GM19035 (cell line): Measurements from ENCODE around the gene ZP1.

ENCODE experiments used
- ATAC-seq: cut with Tn5 transposase; IDR thresholded peaks from one replicate; pipeline ENCODE4 v1.9.1; 2021; ENCODE audit not compliant: unreplicated experiment

ZP1 gene

GRCh38 chr11:60844045-60844869, 23.1 kb upstream of the ZP1 start:
- ATAC-seq, result no peak

GRCh38 chr11:60844870-60845221, 22.5 kb upstream of the ZP1 start:
- ATAC-seq, result no peak

DNA sequence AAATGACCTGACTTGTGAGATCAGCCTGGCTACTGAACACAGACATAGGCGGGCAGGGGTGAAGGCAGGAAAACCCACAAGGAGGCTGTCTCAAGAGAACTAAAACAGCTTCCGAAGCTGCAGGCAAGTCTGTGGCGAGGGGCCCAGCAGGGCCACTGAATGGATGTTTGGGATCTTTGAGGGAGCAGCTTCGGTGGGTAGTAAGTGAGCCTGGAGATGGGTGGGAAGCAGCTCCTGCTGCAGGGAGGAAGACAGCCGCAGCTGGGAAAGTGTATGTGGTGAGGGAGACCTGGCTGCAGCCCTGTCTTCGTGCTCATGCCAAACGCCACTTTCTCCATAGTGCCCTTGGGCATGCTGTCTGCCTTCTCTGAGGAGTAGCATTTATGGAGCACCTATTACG, 22.0 kb upstream of the ZP1 start:
- no peak for ATAC-seq

DNA sequence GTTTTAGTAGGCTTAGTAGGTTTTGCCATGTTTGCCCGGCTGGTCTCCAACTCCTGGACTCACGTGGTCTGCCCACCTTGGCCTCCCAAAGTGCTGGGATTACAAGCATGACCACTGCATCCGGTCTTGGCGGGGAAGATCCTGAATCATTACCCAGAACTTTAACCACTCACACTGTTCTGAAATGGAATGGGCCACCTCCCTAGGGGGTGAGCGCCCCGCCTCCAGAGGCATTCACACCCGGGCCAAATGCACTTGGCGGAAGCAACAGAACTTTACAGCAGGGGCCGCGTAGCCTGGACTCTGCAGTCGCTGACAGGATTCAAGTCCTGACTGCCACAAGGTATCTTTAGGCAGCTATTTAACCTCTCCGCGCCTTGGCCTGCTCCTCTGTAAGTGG, 20.1 kb upstream of the ZP1 start:
- ATAC-seq, result no peak

- no peak for ATAC-seq
Observed at GRCh38 chr11:60847896-60848295, 19.4 kb upstream of the ZP1 start.

DNA sequence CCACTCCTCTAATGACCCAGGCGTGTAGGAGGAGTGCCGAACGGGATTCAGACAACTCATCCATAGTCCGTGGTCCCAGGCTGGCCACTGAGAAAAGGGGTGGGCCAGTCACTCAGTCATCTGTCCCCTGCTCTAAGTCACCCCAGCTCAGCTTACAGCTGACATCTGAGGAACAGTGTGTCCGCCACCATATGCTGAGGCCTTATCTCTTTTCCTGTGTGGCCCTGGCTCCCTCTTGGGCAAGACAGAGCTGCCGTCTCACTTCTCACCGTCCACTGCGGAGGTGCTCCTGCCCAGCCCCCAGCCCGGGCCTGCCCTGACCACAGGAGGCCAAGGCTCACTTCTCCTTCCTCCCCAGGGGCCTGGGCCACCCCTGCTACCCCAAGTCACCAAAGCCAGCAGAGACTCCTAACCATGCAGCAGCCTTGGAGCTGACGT, 18.6 kb upstream of the ZP1 start:
- ATAC-seq, result no peak

DNA sequence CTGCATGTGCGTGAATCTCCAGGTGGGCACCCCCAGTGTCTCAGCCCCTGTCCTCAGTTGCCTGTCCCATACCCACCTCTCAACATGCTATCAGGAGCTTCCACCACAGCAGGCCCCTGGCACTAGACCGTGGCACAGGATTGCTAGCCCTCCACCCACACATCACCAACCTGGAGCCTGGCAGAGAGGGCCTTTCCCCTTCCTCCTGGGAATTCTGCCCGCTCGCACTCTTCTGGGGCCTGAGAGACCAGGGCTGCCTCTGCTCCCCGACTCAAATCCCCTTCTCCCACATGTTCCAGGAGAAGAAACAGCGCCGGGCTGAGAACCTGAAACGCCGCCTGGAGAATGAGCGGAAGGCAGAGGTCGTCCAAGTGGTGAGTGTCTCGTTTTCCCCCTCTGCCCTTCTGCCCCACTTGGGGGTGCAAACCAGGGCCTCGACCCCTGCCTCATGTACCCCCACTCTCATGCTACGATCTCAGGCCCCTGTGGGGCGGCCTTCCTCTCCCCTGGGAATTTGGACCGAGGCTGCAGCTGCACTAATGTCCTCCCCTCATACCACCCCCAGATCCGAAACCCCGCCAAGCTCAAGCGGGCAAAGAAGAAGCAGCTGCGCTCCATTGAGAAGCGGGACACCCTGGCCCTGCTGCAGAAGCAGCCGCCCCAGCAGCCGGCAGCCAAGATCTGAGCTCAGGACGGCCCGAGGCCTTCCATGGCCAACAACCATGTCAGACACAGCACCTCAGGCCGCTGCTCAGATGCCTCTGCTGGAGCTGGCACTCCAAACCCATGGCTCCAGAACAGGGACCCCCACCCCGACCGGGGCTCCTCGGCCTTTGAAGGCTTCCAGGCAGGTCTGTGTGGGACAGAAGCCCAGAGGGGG, 17.5 kb upstream of the ZP1 start:
- ATAC-seq, result no peak

GRCh38 chr11:60851327-60852104, 15.8 kb upstream of the ZP1 start:
- ATAC-seq, result no peak

DNA sequence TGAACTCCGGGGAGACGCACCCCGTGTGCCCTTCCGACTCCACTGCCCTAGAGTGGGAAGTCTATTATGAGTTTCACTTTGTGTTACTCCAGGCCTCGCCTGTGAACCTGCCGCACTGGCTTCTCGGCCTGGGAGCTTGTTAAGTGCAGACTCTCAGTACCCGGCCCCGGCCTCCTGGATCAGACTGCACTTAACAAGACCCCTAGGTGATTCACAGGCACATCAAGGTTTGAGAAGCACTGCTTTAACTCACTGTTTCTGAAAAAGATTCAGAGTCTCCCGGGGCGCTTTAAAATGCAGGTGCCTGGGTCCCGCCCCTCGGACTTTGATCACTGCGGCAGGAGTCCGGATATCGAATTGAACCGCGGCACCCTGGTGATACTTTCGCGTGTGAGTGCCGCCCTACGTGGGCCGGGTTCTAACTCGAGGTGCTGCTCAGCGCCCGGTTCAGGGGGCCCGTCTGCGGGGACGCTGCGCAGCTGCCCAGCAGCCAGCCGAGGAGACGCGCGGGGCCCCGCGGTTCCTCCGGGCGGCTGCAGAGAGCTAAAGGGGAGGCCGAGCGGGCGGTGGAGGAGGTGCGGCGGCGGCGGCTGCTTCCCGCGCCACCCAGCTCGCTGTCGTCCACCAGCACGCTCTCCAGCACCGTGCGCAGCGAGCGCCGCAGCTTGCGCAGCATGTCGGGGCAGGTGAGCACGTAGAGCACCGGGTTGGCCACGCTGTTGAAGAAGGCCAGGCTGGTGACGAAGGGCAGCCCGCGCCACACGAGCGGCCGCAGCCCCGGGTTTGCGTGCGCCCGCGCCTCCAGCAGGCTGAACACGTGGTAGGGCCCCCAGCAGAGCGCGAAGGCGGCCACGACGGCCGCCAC, 15.0 kb upstream of the ZP1 start:
- ATAC-seq, result no peak

- no peak for ATAC-seq
Observed at GRCh38 chr11:60852982-60853950, 14.1 kb upstream of the ZP1 start.

GRCh38 chr11:60854140-60854846, 13.0 kb upstream of the ZP1 start:
- ATAC-seq, result no peak

GRCh38 chr11:60854847-60855725, 12.3 kb upstream of the ZP1 start:
- no peak for ATAC-seq

DNA sequence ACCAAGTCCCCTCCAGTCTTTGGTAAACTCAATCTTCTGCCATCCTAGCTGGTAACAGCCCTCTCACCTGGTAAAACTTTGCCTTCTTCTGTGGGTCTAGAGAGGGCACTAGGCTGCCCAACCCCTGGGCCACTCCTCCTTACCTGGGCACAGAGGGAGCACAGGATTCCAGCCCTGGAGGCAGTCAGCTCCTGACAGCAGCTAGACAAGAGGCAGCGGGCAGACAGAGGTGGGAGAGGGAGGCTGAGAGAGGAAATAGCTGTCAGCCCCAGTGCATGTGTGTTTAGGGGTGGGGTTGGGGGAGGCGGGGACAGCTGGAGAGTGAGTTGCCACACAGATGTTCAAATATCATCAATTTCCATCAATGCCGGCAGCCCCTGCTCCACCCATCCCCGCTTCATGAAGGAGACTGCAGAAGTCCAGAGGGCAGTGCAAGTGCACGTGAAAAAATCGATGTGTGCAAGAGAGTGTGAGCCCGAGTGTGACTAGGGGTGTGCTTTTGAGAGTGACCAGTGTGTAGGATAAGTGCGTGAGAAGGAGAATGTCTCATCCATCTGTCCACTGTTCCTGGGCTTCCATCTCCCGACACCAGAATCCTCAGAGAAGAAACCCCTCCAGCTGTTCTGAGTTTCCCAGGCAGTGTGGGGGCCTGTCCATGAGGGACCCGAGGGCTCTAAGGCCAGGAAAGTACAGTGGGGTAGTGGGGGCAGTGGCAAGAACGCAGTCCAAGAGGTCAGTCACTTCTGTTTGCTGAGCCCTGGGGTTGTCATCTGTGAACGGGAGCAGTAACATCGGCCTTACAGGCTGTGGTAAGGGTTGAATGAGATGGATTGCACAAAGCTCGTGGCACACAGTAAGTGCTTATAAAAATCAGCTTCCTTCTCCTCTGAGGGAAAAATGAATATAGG, 11.4 kb upstream of the ZP1 start, which contains the start of gene PTGDR2:
Gene PTGDR2, minus strand, starts transcription at position 225 of the 908 bp plus-strand sequence. CDS start 2,228 bp downstream, outside the sequence.
- no peak for ATAC-seq

- no peak for ATAC-seq
Observed at GRCh38 chr11:60857378-60858232, 9.7 kb upstream of the ZP1 start.

GRCh38 chr11:60858236-60858635, 9.1 kb upstream of the ZP1 start:
- no peak for ATAC-seq
